RWPE2 (cell line): Measurements from ENCODE around the gene TNFAIP8L1.

Experiments used
- ATAC-seq: fragments of 200-7000 bp; cut with Tn5 transposase; 3 replicates; pipeline ENCODE4 v1.9.1; 2021; ENCODE audit warnings: low read depth
- DNase-seq: peaks from one replicate; pipeline ENCODE4 v3.0.0-alpha.2; 2020; ENCODE audit warnings: low spot score
- H3K27ac ChIP-seq: fragments of 450-650 bp; 2 replicates; pipeline ENCODE4 v1.5.1; 2017; ENCODE audit warnings: mild to moderate bottlenecking; ENCODE audit not compliant: poor library complexity, severe bottlenecking
- H3K27me3 ChIP-seq: fragments of 250-450 bp; sonication (Bioruptor Pico); 2 replicates; pipeline ENCODE4 v1.5.1; 2021; ENCODE audit warnings: mild to moderate bottlenecking, moderate library complexity; ENCODE audit not compliant: insufficient read depth, poor library complexity, severe bottlenecking
- H3K36me3 ChIP-seq: fragments of 250-450 bp; sonication (Bioruptor Pico); 2 replicates; pipeline ENCODE4 v1.5.1; 2020; ENCODE audit warnings: low read depth, mild to moderate bottlenecking, moderate library complexity
- H3K4me1 ChIP-seq: fragments of 250-450 bp; sonication (Bioruptor Pico); 2 replicates; pipeline ENCODE4 v1.5.1; 2021; ENCODE audit warnings: mild to moderate bottlenecking, moderate library complexity; ENCODE audit not compliant: insufficient read depth, poor library complexity, severe bottlenecking
- H3K4me3 ChIP-seq: fragments of 250-450 bp; sonication (Bioruptor Pico); 2 replicates; pipeline ENCODE4 v1.5.1; 2021; ENCODE audit warnings: mild to moderate bottlenecking, moderate library complexity; ENCODE audit not compliant: severe bottlenecking
- H3K9me3 ChIP-seq: fragments of 250-450 bp; sonication (Bioruptor Pico); 2 replicates; pipeline ENCODE4 v1.5.1; 2021; ENCODE audit warnings: mild to moderate bottlenecking, moderate library complexity; ENCODE audit not compliant: severe bottlenecking
- TF ChIP-seq, protein P1 (sequence below): fragments of 450-650 bp; IDR thresholded peaks from one replicate; pipeline ENCODE4 v1.5.1; 2017; ENCODE audit warnings: mild to moderate bottlenecking, moderate library complexity; ENCODE audit not compliant: poor library complexity, severe bottlenecking

TNFAIP8L1 gene

DNA sequence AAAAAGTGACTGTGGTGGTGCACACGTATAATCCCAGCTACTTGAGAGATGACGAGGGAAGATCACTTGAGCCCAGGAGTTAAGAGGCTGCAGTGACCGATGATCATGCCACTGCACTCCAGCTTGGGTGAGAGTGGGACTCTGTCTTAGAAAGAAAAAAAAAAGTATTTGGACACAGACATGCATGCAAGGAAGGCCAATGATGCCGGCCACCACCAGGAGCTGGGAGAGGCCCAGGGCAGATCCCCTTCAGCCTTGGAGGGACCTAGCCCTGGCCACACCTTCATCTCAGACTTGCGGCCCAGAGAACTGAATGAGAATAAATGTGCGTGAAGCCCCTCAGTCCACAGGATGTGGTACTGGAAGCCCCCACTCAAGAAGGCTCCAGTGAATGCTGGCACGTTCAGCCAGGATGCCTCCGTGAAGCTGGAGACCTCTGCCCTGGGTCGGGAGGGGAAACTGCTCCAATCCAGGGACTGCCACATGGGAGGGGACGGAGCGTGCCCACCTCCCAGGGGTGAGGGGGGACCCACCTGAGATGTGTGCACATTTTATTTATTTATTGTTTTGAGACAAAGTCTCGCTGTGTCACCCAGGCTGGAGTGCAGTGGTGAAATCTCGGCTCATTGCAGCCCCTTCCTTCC, 14.6 kb downstream of the TNFAIP8L1 start:
- H3K27me3 ChIP-seq, result no peaks in the 10 kb centered on the region
- no peak overlapping the region for H3K4me3 ChIP-seq
- H3K36me3 ChIP-seq, result peaks cover 20% of the 10 kb centered on the region
- ATAC-seq, result no peak; the same call in 2 of the 3 replicates
- no peaks in the 10 kb centered on the region for H3K4me1 ChIP-seq
- TF ChIP-seq, protein P1, sequence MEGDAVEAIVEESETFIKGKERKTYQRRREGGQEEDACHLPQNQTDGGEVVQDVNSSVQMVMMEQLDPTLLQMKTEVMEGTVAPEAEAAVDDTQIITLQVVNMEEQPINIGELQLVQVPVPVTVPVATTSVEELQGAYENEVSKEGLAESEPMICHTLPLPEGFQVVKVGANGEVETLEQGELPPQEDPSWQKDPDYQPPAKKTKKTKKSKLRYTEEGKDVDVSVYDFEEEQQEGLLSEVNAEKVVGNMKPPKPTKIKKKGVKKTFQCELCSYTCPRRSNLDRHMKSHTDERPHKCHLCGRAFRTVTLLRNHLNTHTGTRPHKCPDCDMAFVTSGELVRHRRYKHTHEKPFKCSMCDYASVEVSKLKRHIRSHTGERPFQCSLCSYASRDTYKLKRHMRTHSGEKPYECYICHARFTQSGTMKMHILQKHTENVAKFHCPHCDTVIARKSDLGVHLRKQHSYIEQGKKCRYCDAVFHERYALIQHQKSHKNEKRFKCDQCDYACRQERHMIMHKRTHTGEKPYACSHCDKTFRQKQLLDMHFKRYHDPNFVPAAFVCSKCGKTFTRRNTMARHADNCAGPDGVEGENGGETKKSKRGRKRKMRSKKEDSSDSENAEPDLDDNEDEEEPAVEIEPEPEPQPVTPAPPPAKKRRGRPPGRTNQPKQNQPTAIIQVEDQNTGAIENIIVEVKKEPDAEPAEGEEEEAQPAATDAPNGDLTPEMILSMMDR, result no peak
- no peak for DNase-seq
- H3K9me3 ChIP-seq, result no peaks in the 10 kb centered on the region
- no peak overlapping the region for H3K27ac ChIP-seq

DNA sequence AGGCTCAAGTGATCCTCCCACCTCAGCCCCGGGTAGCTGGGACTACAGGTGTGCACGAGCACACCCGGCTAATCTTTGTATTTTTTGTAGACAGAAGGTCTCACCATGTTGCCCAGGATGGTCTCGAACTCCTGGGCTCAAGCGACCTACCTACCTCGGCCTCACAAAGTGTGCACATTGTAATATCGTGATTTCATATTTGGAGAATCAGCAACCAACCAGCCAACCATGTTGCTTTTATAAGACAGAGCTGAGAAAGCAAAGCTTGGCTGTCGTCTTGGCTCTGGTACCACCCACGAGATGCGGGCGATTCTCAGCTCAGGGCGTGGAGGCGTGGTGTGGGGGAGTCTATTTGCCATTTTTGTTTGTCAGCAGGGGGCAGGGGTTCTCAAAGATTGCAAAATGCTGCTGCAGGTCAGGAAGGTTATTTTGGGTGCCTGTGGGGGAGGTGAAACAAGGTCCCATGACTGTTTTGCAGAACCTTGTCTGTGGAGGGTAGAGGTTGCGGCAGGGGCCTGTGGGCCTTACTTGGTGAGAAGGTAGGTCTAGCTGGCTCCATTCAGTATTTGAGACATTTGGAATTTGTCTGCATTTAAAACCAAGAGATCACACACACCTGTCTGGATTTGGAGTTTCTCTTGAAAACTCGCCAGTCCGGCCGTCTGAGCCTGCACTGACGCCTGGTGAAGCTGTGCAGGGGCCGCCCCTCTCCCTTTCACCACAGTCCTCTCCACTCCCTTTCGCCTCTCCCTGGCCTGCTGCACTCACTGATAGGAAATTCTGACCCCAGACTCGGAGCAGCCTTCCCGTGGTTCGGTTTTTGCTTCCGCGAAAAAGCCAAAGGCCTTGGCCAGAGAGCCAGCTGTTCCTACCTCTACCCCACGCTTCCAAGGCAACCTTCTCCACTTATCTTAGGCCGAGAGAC, 15.4 kb downstream of the TNFAIP8L1 start:
- H3K4me1 ChIP-seq, result no peaks in the 10 kb centered on the region
- DNase-seq (no peak), ATAC-seq (no peak)
- no peaks in the 10 kb centered on the region for H3K9me3 ChIP-seq
- no peak overlapping the region for H3K27ac ChIP-seq
- TF ChIP-seq, protein P1, result no peak
- no peaks in the 10 kb centered on the region for H3K27me3 ChIP-seq
- H3K36me3 ChIP-seq, result peaks cover 27% of the 10 kb centered on the region
- no peak overlapping the region for H3K4me3 ChIP-seq

DNA sequence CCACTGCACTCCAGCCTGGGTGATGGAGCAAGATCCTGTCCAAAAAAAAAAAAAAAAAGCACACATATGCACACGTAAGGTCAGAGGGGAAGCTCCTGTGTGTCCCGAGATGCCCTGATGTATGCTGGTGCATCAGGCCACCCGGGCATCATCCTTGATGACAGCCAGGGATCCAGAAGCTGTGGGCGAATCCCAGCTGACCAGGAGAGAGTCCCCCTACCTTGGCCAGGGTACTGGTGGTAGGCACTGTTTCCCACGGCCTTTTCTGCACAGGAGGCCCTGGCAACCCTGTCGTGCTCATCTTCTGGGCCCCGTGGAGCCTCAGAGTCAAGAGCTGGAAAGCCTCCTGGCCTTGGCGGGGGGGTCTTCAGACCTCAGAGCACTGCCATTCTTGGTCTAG, 16.8 kb downstream of the TNFAIP8L1 start:
- Histone ChIP-seq H3K27me3 (no peaks in the 10 kb centered on the region), H3K4me1 (no peaks in the 10 kb centered on the region), H3K36me3 (peaks cover 38% of the 10 kb centered on the region), H3K4me3 (no peak overlapping the region), H3K27ac (no peak overlapping the region), H3K9me3 (no peaks in the 10 kb centered on the region)
- no peak for DNase-seq
- TF ChIP-seq, protein P1, result no peak
- no peak for ATAC-seq

DNA sequence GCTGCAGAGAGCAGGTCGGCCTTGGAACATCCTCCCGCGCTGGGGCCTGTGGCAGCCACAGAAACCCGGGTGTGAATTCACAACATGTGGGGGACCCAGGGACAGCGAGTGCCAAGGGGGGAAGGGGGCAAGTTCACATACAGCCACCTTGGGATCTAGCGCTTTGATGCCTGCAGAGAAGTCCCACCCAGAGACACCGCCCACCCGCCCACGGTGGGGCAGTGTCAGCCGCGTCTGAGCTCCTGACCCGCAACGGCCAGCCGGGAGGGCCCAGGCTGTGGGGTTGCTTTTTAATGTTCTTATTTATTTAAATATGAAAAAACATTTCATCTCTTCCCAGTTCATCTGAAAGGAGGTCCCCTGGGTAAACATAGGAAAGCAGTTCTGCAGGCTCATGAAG, 17.9 kb downstream of the TNFAIP8L1 start:
- no peaks in the 10 kb centered on the region for H3K9me3 ChIP-seq
- DNase-seq (no peak), ATAC-seq (no peak)
- no peaks in the 10 kb centered on the region for H3K27me3 ChIP-seq
- peaks cover 43% of the 10 kb centered on the region for H3K36me3 ChIP-seq
- H3K4me1 ChIP-seq, result no peaks in the 10 kb centered on the region
- TF ChIP-seq, protein P1, result no peak
- H3K4me3 ChIP-seq, result no peak overlapping the region
- no peak overlapping the region for H3K27ac ChIP-seq
